Hepatocyte (in vitro differentiated cells): ENCODE measurements around the gene DPP9.

Experiments
- EZH2 ChIP-seq: fragments of 200-600 bp; sonication (generic); IDR thresholded peaks from 2 replicates; pipeline ENCODE4 v1.6.1; 2016; ENCODE audit warnings: antibody characterized with exemption, mild to moderate bottlenecking, borderline replicate concordance
- EZH2phosphoT487 ChIP-seq: fragments of 200-600 bp; sonication (generic); IDR thresholded peaks from one replicate; pipeline ENCODE4 v1.6.1; 2018; ENCODE audit warnings: antibody characterized with exemption, mild to moderate bottlenecking, low read depth, moderate library complexity; ENCODE audit not compliant: unreplicated experiment, severe bottlenecking
- TF ChIP-seq, protein P1 (sequence below): fragments of 200-600 bp; sonication (generic); IDR thresholded peaks from 2 replicates; pipeline ENCODE4 v1.5.1; 2016; ENCODE audit warnings: antibody characterized with exemption, mild to moderate bottlenecking; ENCODE audit not compliant: poor library complexity

DNA sequence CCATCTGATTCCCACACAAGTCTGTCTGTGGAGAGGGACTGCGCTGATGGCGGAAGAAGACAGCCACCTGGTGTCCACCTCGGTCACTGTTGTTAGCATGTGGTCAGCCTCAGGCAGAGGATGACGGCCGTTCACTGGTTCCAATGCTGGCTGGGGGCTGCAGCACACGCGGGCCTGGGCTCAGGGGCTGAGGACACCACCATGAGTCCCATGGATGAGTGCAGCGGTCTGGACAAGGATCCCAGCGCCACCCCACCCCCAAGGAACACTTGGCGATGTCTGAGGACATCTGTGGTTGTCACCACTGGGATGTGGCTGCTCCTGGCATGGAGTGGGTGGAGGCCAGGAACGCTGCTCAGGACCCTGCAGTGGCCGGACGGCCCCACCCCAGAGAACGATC lies 10.9 kb downstream of the DPP9 start:
- TF ChIP-seq, protein P1, sequence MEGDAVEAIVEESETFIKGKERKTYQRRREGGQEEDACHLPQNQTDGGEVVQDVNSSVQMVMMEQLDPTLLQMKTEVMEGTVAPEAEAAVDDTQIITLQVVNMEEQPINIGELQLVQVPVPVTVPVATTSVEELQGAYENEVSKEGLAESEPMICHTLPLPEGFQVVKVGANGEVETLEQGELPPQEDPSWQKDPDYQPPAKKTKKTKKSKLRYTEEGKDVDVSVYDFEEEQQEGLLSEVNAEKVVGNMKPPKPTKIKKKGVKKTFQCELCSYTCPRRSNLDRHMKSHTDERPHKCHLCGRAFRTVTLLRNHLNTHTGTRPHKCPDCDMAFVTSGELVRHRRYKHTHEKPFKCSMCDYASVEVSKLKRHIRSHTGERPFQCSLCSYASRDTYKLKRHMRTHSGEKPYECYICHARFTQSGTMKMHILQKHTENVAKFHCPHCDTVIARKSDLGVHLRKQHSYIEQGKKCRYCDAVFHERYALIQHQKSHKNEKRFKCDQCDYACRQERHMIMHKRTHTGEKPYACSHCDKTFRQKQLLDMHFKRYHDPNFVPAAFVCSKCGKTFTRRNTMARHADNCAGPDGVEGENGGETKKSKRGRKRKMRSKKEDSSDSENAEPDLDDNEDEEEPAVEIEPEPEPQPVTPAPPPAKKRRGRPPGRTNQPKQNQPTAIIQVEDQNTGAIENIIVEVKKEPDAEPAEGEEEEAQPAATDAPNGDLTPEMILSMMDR = no peak
- TF ChIP-seq EZH2 (no peak), EZH2phosphoT487 (no peak)
